ENCODE results near the gene ADRA2C.

- TF ChIP-seq CTCF (conservative IDR thresholded peaks at IDR 0.05 in 1 of 2, IDR thresholded peaks at IDR 0.05 in 1 of 2; ENCODE audit: extremely low read depth in 1 of 2, insufficient read depth in 1 of 2, low read depth in 1 of 2, low read length in 2 of 2) (no peak), EZH2 (IDR thresholded peaks at IDR 0.05; ENCODE audit: borderline replicate concordance, low read length) (no peak)
These were observed 22.0 kb upstream of the ADRA2C start for GRCh38 chr4:3744232-3744631.

All from mammary epithelial cell (primary cell).